HG03571 (cell line): Measurements from ENCODE around the gene SMARCD1.

Experiments used
- ATAC-seq: cut with Tn5 transposase; IDR thresholded peaks from one replicate; pipeline ENCODE4 v1.9.1; 2021; ENCODE audit not compliant: unreplicated experiment

The SMARCD1 gene

DNA sequence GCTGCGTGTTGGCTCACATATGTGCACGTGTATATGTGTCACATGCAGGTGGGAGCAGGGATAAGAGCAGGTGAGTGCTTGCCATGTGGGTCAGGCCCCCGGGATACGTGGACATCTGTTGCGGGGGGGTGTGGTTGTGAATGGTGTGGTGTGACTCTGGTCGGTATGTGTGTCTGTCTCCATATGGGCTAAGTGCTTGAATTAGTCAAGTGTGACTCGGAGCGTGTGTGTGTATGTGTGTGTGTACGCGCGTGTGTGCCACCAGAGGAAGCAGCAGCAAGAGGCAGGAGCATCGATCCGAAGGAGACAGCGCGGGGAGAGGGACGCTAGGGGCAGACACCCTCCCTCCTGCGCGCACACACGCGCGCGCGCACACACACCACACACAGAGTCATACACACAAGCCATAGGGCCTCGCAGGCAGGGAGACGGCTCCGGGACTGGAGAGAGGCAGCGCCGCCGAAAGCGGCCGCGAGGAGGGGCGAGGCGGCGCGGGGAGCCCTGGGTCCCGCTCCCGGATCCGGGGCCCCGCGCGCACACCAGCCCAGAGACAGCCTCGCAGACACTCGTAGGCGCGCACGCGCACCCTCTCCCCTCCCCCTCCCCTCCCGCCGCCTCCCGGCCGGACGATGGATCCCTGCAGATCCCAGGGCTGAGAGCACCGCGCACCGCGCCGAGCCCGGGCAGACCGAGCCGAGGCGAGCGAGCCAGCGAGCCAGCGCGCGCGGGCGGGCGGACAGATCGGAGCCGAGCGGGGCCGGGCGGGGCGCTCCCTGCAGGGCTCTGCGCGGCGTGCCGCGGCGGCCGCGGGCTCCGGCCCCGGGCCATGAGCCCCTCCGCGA is 27.9 kb upstream of the SMARCD1 start, which contains the start of gene ASIC1:
Gene ASIC1, plus strand, starts transcription at position 597 of the 842 bp plus-strand sequence. CDS start 1,171 bp downstream, outside the sequence.
- no peak for ATAC-seq

DNA sequence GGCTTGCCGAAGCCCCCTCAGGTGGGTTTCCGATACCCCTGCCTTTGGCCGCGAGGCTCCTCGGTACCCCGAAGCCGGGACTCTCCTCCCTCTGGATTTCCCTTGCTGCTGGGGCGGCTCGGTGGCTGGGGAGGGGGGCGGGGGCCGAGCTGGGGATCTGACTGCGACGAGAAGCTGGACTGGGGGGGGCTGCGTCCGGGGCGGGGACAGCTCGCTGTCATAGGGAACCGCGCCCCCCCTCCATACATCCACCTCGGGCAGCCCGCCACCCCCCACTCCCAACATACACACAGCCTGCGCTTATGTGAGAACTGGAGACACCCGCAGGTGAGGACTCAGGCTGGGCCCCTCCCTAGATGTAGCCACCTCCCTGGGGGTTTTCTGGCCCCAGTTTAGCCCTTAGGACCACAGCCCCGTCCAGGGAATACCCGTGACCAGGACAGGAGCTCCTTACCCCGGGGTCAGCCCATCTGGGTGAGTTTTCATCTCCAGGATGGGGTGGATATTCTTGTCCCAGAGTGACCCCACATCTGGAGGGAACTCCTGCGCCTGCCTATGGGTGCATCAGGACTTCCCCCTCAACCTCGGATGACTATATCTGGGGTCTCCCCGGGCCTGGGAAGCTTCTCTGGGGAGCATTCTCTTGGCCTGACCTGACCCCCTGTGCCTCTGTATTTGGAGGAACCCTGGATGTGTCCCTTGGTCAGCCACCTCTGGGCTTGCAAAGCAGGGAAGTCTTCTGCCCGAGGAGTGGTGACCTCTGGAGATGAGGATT is 27.1 kb upstream of the SMARCD1 start:
- no peak for ATAC-seq

DNA sequence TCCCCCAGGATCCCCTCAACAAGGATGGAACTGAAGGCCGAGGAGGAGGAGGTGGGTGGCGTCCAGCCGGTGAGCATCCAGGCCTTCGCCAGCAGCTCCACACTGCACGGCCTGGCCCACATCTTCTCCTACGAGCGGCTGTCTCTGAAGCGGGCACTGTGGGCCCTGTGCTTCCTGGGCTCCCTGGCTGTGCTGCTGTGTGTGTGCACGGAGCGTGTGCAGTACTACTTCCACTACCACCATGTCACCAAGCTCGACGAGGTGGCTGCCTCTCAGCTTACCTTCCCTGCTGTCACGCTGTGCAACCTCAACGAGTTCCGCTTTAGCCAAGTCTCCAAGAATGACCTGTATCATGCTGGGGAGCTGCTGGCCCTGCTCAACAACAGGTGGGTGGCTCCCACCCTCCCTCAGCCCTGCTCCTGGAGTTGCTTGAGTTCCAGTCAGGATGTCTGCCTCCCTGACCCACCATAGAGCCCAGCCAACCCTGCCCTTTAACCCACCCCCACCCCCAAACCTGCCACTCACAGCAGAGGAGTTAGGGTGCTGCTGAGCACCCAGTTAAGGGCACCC is 26.3 kb upstream of the SMARCD1 start:
- no peak for ATAC-seq

DNA sequence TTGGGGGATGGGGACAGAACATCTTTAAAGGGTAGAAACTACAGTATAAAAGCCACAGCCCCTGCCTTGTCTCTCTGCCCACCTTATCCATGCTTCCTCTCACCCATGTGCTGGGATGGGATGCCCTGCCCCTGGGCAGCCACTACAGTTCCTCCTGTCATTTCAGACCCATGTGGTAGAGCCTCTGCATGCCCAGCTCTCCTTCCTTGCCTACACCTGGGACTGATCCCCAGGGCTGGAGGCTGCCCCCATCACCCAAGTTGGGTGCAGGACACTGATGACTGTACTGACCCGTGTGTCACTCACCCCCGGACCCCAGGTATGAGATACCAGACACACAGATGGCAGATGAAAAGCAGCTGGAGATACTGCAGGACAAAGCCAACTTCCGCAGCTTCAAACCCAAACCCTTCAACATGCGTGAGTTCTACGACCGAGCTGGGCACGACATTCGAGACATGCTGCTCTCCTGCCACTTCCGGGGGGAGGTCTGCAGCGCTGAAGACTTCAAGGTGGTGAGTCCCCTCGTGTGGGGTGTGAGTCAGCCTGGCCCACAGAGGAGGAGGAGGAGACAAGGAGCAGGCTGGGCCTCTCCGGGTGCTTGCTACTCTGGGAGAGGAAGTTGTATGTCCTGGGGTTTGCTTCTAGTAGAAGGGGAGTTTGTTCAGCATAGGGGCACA is 25.6 kb upstream of the SMARCD1 start:
- no peak for ATAC-seq

DNA sequence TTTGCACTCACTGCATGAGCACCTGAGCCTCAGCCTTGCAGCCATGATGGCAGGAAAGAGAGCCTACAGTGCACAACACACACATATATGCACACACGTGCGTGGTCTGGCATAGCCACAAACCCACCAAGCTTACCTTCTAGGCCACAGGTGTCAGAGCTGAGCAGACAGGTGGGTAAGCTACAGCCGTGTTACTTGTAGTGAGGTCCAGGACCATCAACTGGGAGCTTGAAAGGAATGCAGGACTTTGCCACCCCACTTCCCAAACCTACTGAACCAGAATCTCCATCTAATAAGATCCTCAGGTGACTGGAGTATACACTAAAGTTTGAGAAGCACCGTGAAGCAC is 25.0 kb upstream of the SMARCD1 start:
- ATAC-seq, result no peak

DNA sequence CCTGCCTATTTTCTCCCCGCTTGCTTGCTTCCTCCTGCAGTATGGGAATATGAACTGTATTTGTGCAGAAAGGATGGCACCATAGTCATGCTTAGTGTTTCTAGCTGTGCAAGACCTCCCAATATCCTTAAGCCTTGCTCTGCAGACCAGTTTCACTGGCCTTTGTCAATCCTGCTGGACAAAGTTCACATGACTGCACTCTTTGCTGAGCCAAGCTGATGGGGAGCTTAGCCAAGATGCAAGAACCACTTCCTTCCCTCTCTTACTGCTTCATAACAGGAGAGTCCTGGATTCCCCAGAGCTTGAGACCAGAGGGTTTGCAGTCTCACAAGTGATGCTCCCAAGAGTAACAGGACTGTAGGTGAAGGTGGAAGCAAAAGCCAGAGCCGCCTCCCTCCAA is 24.0 kb upstream of the SMARCD1 start:
- no peak for ATAC-seq

DNA sequence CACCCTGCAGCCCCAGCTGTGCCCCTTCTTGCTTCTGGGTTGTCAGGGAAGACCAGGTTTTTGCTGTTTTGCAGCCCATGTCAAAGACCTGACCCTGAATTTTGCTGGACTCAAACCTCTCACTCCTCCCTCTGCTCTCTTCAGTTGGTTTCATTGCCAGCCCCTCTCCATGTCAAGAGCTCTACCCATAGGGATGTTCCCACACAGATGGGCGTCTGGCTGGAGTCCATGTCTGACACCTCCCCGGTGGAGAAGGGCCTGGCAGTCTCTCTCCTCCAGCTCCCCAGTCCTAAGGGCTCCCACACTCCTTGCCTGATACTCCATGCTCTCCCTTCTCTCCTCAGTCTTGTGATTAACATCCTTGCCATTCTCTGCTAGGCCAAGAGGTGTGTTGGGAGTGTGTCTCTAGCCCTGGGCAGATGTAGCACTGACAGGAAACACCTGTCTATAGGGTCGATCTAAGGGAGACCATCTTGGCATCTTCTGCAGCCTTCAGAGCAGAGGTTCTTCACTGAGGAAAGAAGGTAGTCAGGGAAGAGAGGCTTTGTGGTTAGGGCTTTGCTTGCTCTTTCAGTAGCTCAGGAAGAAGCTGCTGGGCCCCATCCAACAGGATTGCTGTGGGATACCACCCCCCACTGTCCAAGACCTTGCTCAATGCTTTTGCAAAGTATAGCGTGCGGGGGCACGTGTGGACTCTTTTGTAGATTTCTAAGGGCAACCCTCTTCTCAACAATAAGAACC is 23.0 kb upstream of the SMARCD1 start:
- ATAC-seq, result no peak

DNA sequence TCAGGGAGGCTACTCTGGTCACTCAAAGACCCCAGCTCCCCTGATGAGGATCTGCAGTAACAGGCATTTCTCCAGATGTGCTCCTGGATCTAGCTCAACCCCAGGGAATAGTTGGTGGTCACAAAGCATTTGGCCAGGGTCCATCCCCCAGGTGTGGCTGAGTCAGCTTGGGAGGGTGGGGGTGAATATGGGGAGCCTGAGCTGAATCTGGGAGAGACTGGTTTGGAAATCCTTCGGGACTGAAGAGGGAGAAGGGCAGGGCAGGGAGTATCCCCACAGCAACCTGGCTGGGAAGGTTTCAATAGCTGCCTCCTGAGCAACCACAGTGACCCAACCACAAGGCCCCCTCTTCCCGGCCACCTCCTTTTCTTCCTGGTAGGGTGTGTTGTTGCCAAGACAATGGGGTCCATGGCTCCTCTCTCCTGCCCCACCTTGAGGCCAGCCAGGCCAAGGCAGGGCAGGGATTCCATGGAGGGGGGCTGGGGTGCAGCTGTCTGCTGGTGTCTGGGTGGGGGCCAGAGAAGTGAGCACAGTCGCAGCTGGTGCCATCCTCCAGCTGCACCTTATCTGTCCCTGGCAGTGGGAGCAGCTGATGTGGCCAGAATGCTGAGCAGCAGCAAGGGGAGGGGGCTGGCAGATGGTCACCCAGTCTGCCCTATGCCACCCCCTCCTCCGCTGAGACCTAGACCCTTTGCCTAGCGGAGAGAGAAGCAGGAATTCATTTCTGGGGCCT is 22.2 kb upstream of the SMARCD1 start:
- no peak for ATAC-seq

DNA sequence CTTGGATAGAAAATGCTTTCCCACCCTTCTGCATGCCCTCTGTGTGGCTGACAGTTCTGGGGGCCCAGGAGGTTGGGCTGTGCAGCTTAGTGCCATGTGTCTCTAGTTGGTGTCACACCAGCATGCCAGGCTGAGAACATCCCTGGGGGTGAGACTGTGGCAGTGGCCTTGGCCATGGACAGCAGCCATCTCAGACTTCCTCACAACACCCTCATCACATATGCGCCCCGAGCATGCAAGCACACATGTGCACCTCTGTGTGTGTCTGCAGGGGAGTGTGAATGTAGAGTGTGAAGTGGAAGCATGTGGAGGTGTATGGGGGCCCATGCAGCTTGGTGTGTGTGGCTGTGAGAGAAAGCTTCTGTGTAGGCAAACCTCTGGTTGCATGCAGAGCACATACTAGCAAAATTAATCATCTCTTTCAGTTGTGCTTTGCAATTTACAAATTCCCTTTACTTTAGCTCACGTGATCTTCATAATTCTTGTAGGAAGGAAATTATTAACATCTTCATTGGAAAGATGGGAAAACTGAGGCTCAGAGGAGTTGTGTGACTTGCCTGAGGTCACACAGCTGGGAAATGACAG is 19.3 kb upstream of the SMARCD1 start:
- no peak for ATAC-seq

DNA sequence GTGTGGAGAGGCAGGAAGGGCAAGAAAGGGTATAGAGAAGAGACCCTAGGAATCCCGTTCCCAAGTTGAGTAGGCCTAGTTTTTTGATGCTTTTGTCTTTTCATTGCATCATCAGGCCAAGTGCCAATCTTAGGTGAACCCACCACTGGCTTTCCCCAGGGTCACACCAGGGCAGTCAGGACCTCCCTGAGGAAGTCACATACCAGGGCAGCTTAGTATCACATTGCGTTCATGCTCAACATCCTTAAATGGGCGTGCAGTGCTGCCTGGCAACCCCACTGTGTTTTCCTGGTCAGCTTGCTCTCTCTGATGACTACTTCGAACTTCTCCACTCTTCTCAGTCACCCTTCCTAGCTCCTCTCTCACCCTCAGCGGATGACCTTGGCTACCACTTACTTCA is 18.7 kb upstream of the SMARCD1 start:
- ATAC-seq, result no peak

DNA sequence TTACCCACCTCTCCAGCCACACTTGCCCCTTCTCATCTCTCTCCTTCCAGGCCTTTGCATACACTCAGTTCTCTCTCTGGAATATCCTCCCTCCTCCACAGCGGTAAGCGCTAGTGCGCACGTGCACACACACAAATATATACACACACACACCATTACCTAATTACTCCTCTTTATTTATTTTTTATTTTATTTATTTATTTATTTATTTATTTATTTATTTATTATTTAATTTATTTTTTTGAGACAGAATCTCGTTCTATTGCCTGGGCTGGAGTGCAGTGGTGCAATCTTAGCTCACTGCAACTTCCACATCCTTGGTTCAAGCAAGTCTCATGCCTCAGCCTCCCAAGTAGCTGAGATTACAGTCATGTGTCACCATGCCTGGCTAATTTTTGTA is 16.1 kb upstream of the SMARCD1 start:
- no peak for ATAC-seq

DNA sequence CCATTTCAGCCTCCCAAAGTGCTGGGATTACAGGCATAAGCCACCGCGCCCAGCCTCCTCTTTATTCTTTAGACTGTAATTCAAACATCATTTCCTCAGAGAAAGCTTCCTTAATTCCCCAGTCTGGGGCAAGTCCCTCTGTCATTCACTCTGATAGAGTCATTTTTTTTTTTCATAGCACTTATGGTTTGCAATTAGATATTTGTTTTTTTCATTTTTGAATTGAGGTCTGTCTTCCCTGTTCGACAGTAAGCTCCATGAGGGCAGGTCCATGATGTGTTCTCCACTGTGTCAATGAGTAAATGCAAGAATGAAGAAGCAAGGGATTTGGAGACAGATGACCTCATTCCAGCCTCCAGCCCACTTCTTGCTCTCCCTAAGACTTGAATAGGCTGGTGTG is 15.6 kb upstream of the SMARCD1 start:
- no peak for ATAC-seq

DNA sequence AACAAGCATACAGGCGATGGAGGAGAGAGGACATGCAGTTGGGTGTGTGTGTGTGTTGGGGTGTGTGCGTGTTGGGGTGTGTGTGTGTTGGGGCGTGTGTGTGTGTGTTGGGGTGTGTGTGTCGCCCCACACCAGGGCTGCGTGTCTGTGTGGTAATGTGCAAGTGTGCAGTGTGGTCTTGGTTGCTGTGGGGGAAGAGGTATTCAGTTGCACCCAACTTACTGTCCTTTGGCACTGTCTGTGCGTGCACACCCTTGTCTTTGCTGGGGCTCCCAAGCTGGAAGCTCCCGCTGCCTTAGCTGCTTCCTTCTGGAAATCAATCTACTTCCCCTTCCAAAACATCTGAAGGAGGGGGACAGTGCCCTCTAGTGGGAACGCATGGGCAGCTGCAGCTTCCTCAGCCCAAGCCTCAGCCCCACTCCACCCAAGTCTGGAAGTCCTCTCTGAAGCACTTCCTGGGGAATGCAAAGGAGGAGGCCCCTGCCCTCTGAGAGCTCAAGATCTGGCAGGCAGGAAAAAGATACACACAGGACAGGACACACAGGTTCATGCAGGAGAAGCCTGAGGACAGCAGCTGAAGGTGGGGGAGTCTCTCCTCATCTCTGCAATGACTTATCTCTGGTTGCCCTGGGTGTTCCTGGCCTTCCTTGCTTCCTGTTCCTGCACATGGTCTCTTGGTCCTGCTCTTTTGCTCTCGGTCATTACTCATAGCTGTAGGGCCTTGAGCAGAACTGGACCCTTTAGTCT is 14.7 kb upstream of the SMARCD1 start:
- ATAC-seq, result no peak

DNA sequence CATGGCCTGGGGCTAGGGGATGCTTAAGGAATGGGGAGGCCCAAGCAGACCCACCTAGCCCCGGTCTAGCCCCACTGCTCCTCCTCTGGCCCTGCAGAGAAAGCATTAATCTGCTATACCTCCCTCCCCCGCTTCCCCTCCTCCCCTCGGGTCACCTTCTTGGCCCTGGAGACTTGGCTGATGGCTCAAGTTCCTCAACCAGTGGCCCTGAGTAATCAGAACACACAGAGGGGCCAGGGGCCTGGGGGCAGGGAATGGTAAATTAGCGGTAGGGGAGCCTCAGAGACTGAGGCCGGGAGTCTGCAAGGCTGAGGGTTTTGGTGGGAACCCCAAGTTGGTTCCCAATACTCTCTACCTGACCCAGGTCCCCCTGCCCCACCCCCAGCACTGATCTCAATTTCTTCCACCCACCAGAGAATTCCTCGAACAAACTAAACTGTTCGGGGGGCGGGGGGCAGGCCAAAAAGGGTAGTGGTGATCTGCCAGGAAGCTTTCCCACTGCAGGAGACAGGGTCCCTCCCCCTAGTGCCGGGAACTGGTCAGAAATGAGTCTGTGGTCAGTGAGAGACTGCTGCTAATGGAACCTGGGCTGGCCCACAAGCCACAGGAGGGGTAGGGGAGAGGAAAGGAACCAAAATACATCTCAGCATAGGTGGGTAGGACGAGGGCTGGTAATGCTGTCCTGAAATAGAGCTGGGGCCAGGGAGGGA is 12.8 kb upstream of the SMARCD1 start:
- no peak for ATAC-seq

DNA sequence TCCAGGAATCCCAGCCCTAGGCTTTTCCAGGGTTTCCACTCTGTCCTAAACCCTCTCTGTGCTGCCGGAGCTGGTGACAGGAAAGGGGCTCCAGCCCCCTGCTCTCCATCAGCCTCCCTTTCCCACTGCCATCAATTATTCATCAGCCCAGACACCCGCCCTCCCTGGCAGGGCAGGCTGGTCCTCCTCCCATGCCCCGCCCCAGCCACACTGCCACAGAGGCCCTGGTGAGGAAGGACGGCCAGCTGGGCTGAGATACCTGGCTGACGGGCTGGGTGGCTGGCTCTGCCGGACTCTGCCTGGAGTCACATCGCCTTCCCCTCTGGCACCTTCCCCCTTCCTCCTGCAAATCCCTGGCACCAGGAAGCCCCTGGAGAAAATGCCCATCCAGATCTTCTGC is 11.9 kb upstream of the SMARCD1 start:
- no peak for ATAC-seq

DNA sequence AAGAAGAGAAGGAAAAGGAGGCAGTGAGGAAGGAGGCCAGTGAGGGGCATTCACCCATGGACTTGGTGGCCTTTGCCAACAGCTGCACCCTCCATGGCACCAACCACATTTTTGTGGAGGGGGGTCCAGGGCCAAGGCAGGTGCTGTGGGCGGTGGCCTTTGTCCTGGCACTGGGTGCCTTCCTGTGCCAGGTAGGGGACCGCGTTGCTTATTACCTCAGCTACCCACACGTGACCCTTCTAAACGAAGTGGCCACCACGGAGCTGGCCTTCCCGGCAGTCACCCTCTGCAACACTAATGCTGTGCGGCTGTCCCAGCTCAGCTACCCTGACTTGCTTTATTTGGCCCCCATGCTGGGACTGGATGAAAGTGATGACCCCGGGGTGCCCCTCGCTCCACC is 11.4 kb upstream of the SMARCD1 start:
- no peak for ATAC-seq

DNA sequence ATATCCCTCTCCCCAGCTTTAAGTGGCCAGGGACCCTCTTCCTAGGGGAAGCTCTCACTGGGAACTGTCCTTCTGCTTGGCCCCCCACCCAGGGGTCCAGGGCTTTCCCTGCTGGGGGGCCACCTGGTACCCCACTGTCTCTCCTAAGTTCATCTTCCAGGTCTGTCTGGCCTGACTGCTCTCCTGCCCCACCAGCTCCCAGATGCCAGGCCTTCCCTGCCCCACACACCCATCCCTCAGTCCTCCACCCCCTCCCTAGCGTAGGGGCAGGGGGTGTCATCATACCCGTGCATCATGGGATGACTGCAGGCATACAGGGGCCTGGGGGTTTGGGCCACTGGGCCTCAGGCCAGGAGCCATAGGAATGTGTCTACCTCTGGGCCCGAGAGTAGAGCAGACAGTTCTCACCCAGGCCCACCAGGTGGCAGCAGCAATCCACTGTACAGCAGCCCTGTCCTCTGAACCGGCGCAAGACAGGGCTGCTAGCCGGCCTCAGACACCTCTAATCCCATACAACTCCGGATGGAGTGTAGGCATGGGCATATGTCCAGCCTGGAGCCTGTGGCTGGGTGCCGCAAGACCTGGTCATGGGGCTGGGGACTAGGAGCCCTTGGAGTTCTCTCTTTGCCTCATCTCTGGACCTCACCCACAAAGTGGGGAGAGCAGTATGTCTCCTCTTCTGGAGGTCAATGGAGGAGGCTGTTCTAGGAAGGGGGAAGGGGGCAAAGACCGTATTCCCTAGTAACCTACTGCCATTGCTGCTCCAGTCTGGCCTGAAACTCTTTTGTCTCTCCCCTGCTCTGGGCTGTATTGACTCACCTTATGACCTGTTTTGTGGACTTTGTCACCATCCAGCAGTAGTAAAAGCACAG is 10.0 kb upstream of the SMARCD1 start:
- ATAC-seq, result peak; percentile 69

DNA sequence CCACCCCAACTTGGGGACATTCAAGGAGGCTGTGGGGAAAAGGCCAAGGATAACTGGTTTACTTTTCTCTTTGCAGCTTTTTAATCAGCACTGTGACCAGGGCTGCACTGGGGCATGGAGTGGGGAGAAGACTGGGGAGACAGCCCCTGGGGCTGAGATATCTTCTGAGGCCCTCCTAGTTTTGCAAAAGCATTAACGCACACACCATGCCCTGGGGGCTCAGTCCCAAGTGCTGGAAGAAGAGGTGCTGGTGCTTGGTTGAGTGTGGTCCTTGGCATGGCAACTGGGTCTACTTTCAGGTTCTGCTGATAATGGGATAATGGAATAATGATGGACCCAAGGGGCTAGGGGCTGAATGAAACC is 9.4 kb upstream of the SMARCD1 start:
- no peak for ATAC-seq
